IPS-18c (cell line): ENCODE results near the gene PSD2.

Experiments
- H3K4me3 ChIP-seq: 2 replicates; pipeline ENCODE4 v1.7.0; 2013; ENCODE audit warnings: low read depth, mild to moderate bottlenecking, low read length, moderate library complexity; ENCODE audit not compliant: insufficient read depth
- H3K9me3 ChIP-seq: one replicate; pipeline ENCODE4 v1.6.1; 2013; ENCODE audit warnings: mild to moderate bottlenecking, low read length, moderate library complexity; ENCODE audit not compliant: control insufficient read depth, insufficient read depth

The PSD2 gene

DNA sequence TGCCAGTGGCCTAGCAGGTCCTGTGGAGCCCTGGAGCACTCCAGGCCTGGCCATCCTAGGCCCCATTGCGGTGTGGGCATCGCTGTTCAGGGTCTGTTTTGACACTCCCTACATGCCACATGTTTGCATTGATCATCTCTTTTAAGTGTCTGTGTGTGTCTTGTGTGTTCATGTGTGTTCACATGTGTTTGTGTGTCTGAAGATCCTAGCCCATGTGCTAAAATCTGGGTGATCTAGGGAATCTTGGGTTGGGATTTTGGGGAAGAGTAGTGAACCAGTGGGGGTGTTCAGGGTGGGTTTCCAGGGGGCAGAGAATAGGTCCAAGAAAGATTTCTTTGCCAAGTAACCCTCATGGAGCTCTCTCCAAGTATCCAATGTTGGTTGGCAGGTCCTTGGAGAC lies 8.4 kb downstream of the PSD2 start:
- H3K4me3 ChIP-seq = no peak overlapping the region
- no peaks in the 10 kb centered on the region for H3K9me3 ChIP-seq

GRCh38 chr5:139804800-139805397 lies 9.3 kb downstream of the PSD2 start:
- Histone ChIP-seq H3K9me3 (no peaks in the 10 kb centered on the region), H3K4me3 (no peak overlapping the region)

GRCh38 chr5:139805545-139805944 lies 9.9 kb downstream of the PSD2 start:
- Histone ChIP-seq H3K9me3 (no peaks in the 10 kb centered on the region), H3K4me3 (no peak overlapping the region)

- Histone ChIP-seq H3K4me3 (no peak overlapping the region), H3K9me3 (no peaks in the 10 kb centered on the region)
Measured at GRCh38 chr5:139806111-139806510, 10.5 kb downstream of the PSD2 start.

DNA sequence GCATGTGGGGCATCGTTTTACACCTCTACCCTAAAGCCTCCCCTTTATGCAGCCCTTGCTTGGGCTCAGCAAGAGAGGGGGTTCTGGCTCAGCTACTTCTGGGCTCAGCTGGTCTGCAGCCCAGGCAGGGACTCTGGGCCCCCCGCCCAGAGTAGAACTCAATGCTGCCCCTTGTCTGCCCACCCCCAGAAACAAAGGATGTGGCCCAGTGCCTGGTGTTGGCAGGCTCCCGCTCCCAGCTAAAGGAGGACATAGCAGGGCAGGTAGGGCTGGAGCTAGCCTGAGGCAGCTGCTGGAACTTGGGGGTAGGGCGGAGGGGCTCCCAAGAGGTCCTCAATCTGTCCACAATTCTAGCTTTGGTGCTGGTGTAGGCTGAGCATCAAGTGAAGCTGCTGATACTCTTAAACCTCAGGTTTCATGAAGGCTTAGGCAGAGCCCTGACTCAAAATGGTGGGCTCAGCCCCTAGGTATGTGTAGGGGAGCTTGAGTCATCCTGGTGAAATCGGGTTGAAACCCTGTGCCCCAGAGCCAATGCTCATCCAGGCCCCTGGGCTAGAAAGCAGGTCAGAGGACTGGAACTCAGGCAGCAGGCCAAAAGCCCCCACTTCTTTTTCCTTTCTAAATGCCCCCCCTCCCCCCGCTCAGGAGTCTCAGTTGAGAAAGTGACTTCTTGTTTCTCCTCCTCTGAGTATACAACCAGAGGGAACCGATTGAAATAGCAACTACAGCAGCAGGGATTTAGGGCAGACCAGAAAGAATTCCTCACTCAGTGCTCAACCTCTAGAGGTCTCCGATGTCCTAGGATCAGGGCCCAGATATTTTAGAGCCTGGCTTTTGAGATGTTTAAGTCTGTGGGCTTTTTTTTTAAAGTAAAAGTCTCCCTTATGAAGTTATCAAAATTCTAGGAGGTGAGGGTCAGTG lies 11.4 kb downstream of the PSD2 start:
- Histone ChIP-seq H3K4me3 (no peak overlapping the region), H3K9me3 (no peaks in the 10 kb centered on the region)

DNA sequence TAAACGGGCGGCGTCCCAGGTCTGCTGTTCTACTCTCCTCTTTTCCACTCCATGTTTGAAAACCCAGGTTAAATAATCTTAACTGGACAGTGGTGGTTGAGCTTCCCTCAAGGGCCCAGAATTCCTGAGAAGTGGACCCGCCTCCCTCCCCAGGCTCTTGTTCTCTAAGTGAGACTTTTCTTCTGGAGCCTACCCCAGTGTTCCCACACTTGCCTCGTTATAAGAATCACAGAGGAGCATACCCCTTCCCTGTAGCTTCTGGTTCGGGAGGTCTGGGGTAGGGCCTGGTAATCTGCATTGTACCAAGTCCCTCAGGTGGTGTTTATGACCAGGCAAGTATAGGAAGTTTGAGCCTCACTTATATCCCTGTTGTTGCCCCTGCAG lies 12.0 kb downstream of the PSD2 start:
- H3K9me3 ChIP-seq = no peaks in the 10 kb centered on the region
- no peak overlapping the region for H3K4me3 ChIP-seq

DNA sequence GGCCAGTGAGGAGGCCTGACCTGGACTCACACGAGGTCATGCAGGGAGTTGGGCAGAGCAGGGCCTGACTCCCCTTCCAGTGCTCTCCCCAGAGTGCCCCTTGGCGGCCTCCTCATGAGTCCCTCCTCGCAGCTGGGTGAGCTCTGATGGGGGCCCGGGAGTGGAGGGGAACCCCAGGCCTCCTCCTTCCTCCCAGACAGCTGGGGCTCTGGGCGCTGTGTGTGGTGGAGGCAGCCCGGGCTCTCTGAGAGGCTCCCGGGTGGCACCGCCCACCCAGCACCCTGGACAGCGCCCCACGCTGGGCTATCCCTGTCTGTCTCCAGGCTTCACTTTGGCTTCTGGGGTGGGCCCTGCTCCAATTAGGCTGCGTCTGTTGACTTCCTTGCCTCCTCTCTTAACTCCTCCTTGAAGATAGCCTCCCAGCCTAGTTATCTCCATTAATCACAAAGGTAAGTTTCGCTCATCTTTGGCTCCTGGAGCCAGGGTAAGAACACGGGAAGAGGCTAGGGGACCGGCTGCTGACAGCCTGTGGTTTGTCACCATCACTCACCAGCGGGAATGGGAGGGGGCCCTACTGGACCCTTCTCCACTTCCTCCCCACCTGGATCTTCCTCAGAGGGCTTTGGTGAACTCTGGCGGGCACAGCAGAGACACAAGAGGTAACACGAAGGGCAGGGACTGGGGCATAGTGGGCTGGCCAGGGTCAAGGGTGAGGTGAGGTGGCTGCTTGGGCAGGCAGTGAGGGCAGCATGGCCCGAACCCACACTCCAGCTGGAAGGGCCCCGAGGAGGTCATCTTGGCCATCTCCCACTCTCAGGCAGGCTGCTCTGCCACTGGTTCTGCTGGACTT lies 13.1 kb downstream of the PSD2 start:
- H3K9me3 ChIP-seq = no peaks in the 10 kb centered on the region

DNA sequence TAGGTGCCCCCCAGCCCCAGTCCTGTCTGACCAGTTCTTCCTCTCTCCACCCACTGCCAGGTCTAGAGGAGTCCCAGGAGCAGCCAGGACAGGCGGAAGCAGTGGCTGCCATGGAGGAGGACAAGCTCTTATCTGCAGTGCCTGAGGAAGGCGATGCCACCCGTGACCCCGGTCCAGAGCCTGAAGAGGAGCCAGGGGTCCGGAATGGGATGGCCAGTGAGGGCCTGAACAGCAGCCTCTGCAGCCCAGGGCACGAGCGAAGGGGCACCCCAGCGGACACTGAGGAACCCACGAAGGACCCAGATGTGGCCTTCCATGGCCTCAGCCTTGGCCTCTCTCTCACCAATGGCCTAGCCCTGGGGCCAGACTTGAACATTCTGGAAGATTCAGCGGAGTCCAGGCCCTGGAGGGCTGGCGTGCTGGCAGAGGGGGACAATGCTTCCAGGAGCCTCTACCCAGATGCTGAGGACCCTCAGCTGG lies 13.8 kb downstream of the PSD2 start:
- no peaks in the 10 kb centered on the region for H3K9me3 ChIP-seq
- no peak overlapping the region for H3K4me3 ChIP-seq

More for the DNA sequence above, 13.1 kb downstream of the PSD2 start:
- no peak overlapping the region for H3K4me3 ChIP-seq

DNA sequence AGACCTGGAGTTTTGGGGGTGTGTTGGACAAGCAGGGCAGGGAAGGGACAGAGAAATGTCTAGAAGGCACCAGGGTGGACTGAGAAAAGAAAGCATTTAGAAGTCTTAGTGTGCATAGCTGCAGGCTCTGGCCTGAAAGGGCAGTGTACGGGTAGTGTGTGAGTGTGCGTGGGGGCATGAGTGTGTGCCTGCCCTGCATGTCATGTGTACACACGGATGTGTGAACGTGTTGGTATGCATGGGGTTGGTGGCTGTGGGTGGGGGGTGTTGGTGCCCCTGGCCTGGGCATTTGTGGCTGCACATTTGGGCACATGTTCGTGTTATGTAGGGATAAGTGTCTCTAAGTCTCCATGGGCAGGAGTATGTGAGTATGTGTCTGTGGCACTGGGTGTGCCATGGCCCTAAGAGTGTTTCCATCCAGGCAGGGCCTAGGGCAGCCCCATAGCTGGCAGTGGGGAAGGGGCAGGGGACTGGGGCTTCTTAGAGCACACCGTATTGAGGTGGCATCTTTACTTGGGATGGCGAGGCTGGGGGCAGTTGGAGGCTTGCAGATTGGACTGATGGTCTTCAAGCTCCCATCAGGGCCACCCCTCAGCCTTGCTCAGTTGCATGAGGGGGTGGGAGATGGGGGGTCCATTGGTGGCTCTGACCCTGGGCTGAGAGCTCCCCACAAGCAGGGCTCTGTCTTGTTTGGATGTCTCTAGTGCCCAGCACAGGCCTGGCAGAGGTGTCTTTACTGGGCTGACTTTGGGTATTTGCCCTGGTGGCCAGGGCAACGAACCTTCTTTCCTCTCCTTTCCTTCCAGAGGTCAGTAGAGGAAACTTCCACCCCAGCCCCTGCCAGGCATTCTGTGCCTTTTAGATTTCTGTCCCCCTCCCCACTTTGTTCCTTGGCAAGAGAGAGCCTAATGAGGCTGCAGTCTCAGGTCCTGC lies 15.0 kb downstream of the PSD2 start:
- no peak overlapping the region for H3K4me3 ChIP-seq
- no peaks in the 10 kb centered on the region for H3K9me3 ChIP-seq

- H3K9me3 ChIP-seq = no peaks in the 10 kb centered on the region
Measured at GRCh38 chr5:139811274-139811607, 15.6 kb downstream of the PSD2 start.

GRCh38 chr5:139812323-139812722 lies 16.7 kb downstream of the PSD2 start:
- Histone ChIP-seq H3K9me3 (no peaks in the 10 kb centered on the region), H3K4me3 (no peak overlapping the region)

More at GRCh38 chr5:139811274-139811607, 15.6 kb downstream of the PSD2 start:
- no peak overlapping the region for H3K4me3 ChIP-seq

DNA sequence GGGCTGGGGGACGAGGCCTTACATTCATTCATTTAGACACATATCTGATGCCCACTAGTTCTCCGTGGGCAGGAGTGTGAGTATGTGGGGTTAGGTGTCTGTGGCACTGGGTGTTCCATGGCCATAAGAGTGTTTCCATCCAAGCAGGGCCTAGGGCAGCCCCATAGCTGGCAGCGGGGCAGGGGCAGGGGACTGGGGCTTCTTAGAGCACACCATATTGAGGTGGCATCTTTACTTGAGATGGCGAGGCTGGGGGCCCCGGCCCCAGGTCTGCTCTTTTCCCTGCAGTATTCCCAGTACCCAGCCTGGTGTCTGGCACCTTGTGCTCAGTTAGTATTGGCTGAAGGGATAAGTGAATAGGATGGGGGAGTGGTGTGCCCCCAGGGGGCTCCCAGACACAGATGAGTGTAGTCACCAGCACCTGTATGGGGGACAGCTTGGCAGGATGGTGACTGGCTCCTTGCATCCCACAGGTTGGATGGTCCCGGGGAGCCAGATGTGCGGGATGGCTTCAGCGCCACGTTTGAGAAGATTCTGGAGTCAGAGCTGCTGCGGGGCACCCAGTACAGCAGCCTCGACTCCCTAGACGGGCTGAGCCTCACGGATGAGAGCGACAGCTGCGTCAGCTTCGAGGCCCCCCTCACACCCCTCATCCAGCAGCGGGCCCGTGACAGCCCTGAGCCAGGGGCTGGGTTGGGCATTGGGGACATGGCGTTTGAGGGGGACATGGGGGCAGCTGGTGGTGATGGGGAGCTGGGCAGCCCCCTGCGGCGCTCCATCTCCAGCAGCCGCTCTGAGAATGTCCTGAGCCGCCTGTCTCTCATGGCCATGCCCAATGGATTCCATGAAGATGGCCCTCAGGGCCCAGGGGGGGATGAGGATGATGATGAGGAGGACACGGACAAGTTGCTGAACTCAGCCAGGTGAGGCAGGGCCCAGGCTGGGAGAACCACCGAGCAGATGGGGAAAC lies 17.5 kb downstream of the PSD2 start:
- no peak overlapping the region for H3K4me3 ChIP-seq

GRCh38 chr5:139814191-139814601 lies 18.6 kb downstream of the PSD2 start:
- Histone ChIP-seq H3K9me3 (no peaks in the 10 kb centered on the region), H3K4me3 (no peak overlapping the region)

More for the DNA sequence above, 17.5 kb downstream of the PSD2 start:
- no peaks in the 10 kb centered on the region for H3K9me3 ChIP-seq

- no peaks in the 10 kb centered on the region for H3K9me3 ChIP-seq
- no peak overlapping the region for H3K4me3 ChIP-seq
Measured at GRCh38 chr5:139814704-139815280, 19.2 kb downstream of the PSD2 start.

GRCh38 chr5:139816566-139816965 lies 21.0 kb downstream of the PSD2 start:
- Histone ChIP-seq H3K4me3 (no peak overlapping the region), H3K9me3 (no peaks in the 10 kb centered on the region)
